ENCODE data around the gene FCHSD2. TPM values are rescaled to one million over a fixed set of nuclear protein-coding genes. Genes with fewer than 3 reads are reported as not detected.

The FCHSD2 gene
- total RNA-seq, 2 donors from 2014 or later = 36.0 to 48.0 TPM

- no peak for ATAC-seq
- intact Hi-C loops (cut with DNase I) = no loop called here
- DNase-seq = no peak
These were observed 14.6 kb upstream of the FCHSD2 start for GRCh38 chr11:73156686-73157085.

GRCh38 chr11:73156114-73156513 is 14.0 kb upstream of the FCHSD2 start:
- no peak for ATAC-seq
- no peak for DNase-seq
- intact Hi-C loops (cut with DNase I) = no loop called here

- DNase-seq = no peak
- no peak for ATAC-seq
- intact Hi-C loops (cut with DNase I) = no loop called here
These were observed 13.0 kb upstream of the FCHSD2 start for GRCh38 chr11:73155102-73155501.

GRCh38 chr11:73154178-73154577 is 12.1 kb upstream of the FCHSD2 start:
- DNase-seq = no peak
- intact Hi-C loops (cut with DNase I) = no loop called here
- ATAC-seq = peak in 1 of 2 donors; percentile 7

- ATAC-seq (no peak), DNase-seq (no peak)
- intact Hi-C loops (cut with DNase I) = no loop called here
These were observed 10.9 kb upstream of the FCHSD2 start for GRCh38 chr11:73152861-73153483.

- ATAC-seq = no peak
- DNase-seq = no peak
- intact Hi-C loops (cut with DNase I) = no loop called here
These were observed 10.2 kb upstream of the FCHSD2 start for GRCh38 chr11:73152086-73152853.

- intact Hi-C loops (cut with DNase I) = no loop called here
- no peak for ATAC-seq
These were observed 9.3 kb upstream of the FCHSD2 start for GRCh38 chr11:73151416-73151815.

GRCh38 chr11:73149105-73149504 is 7.0 kb upstream of the FCHSD2 start:
- ATAC-seq (peak; percentile 30 to 62), DNase-seq (no peak)
- intact Hi-C loops (cut with DNase I) = loop anchor here (10.0 kb wide), 1 partner anchor 314 kb away; no protein-coding TSS in a partner anchor

More at GRCh38 chr11:73151416-73151815, 9.3 kb upstream of the FCHSD2 start:
- DNase-seq = no peak

- intact Hi-C loops (cut with DNase I) = loop anchor here (10.0 kb wide), 1 partner anchor 313 kb away; no protein-coding TSS in a partner anchor
- ATAC-seq (peak; percentile 84 to 86), DNase-seq (peak; percentile 77)
These were observed 5.9 kb upstream of the FCHSD2 start for GRCh38 chr11:73147771-73148681.

- intact Hi-C loops (cut with DNase I) = loop anchor here (10.0 kb wide), 1 partner anchor 311 kb away; no protein-coding TSS in a partner anchor
- ATAC-seq = no peak
- no peak for DNase-seq
These were observed 4.0 kb upstream of the FCHSD2 start for GRCh38 chr11:73145986-73146575.

- ATAC-seq = no peak
- intact Hi-C loops (cut with DNase I) = loop anchor here (2.0 to 10.0 kb wide), 2 partner anchors 32 to 308 kb away; no protein-coding TSS in a partner anchor
- DNase-seq = no peak
These were observed 1.2 kb upstream of the FCHSD2 start for GRCh38 chr11:73143126-73143838.

- DNase-seq (peak; percentile 86), ATAC-seq (peak; percentile 56 to 63)
- intact Hi-C loops (cut with DNase I) = loop anchor here (2.0 to 10.0 kb wide), 2 partner anchors 33 to 307 kb away; no protein-coding TSS in a partner anchor
These were observed 600 bp downstream of the FCHSD2 start for GRCh38 chr11:73141309-73142127.

- DNase-seq (no peak), ATAC-seq (peak in 1 of 2 donors; percentile 2)
- intact Hi-C loops (cut with DNase I) = loop anchor here (10.0 kb wide), 1 partner anchor 306 kb away; no protein-coding TSS in a partner anchor
These were observed 1.1 kb downstream of the FCHSD2 start for GRCh38 chr11:73141031-73141308.

GRCh38 chr11:73140213-73141030 is 1.7 kb downstream of the FCHSD2 start:
- intact Hi-C loops (cut with DNase I) = loop anchor here (10.0 kb wide), 1 partner anchor 306 kb away; no protein-coding TSS in a partner anchor
- no peak for DNase-seq
- ATAC-seq = no peak

GRCh38 chr11:73139476-73140198 is 2.5 kb downstream of the FCHSD2 start:
- intact Hi-C loops (cut with DNase I) = loop anchor here (10.0 kb wide), 1 partner anchor 305 kb away; no protein-coding TSS in a partner anchor
- no peak for ATAC-seq
- DNase-seq = no peak

- ATAC-seq = no peak
- DNase-seq = no peak
These were observed 4.2 kb downstream of the FCHSD2 start for GRCh38 chr11:73137944-73138274.

More at GRCh38 chr11:73137944-73138274, 4.2 kb downstream of the FCHSD2 start:
- intact Hi-C loops (cut with DNase I) = no loop called here
